Neural progenitor cell (in vitro differentiated cells): ENCODE measurements around the gene RPS6KB2. TPM values are rescaled to one million over a fixed set of nuclear protein-coding genes. Genes with fewer than 3 reads are reported as not detected.
A peak's percentile ranks its signal among the peaks of the same experiment; 100 is the strongest.

Experiments used
- DNase-seq: peaks from one replicate; pipeline ENCODE4 v3.0.0-alpha.2; 2016; ENCODE audit warnings: low spot score
- H2AFZ ChIP-seq: fragments of 200-600 bp; sonication (generic); replicated peaks from 2 replicates; pipeline ENCODE4 v1.6.1; 2016; ENCODE audit warnings: antibody characterized with exemption
- H3F3A ChIP-seq: fragments of 200-600 bp; sonication (generic); 2 replicates; pipeline ENCODE4 v1.6.1; 2016; ENCODE audit warnings: antibody characterized with exemption, low read depth
- H3K27ac ChIP-seq: fragments of 200-600 bp; sonication (generic); 2 replicates; pipeline ENCODE4 v1.5.1; 2016; ENCODE audit warnings: mild to moderate bottlenecking
- H3K27me3 ChIP-seq: fragments of 200-600 bp; sonication (generic); 2 replicates; pipeline ENCODE4 v1.6.1; 2016; ENCODE audit warnings: mild to moderate bottlenecking, moderate library complexity
- H3K36me3 ChIP-seq: fragments of 200-600 bp; sonication (generic); 2 replicates; pipeline ENCODE4 v1.5.1; 2016
- H3K4me1 ChIP-seq: fragments of 200-600 bp; sonication (generic); 2 replicates; pipeline ENCODE4 v1.6.1; 2016; ENCODE audit warnings: mixed run types
- H3K4me2 ChIP-seq: fragments of 200-600 bp; sonication (generic); 2 replicates; pipeline ENCODE4 v1.6.1; 2016
- H3K4me3 ChIP-seq: fragments of 200-600 bp; sonication (generic); 2 replicates; pipeline ENCODE4 v1.5.1; 2016
- H3K79me2 ChIP-seq: fragments of 200-600 bp; sonication (generic); 2 replicates; pipeline ENCODE4 v1.6.1; 2016; ENCODE audit warnings: low read depth
- H3K9ac ChIP-seq: fragments of 200-600 bp; sonication (generic); 2 replicates; pipeline ENCODE4 v1.6.1; 2016
- H3K9me3 ChIP-seq: fragments of 200-600 bp; sonication (generic); 2 replicates; pipeline ENCODE4 v1.5.1; 2016; ENCODE audit warnings: low read depth
- H4K20me1 ChIP-seq: fragments of 200-600 bp; sonication (generic); 2 replicates; pipeline ENCODE4 v1.6.1; 2016; ENCODE audit warnings: low read depth
- H3K27ac Mint-ChIP-seq: 3 replicates; pipeline ENCODE4 v1.8.0; 2021; ENCODE audit warnings: mixed read lengths
- H3K27me3 Mint-ChIP-seq: 2 replicates; pipeline ENCODE4 v1.8.0; 2022; ENCODE audit warnings: low read depth, mild to moderate bottlenecking, inconsistent platforms, moderate library complexity, mixed read lengths; ENCODE audit not compliant: insufficient read depth
- H3K36me3 Mint-ChIP-seq: 3 replicates; pipeline ENCODE4 v1.8.0; 2021; ENCODE audit warnings: mixed read lengths
- H3K4me1 Mint-ChIP-seq: 3 replicates; pipeline ENCODE4 v1.8.0; 2021; ENCODE audit warnings: mixed read lengths
- H3K4me3 Mint-ChIP-seq: 3 replicates; pipeline ENCODE4 v1.8.0; 2021; ENCODE audit warnings: mild to moderate bottlenecking, moderate library complexity, mixed read lengths
- H3K9me3 Mint-ChIP-seq: 3 replicates; pipeline ENCODE4 v1.8.0; 2020; ENCODE audit warnings: mixed read lengths
- CTCF ChIP-seq: fragments of 200-600 bp; sonication (generic); IDR thresholded peaks from 2 replicates; pipeline ENCODE4 v1.5.1; 2017; ENCODE audit warnings: antibody characterized with exemption, mild to moderate bottlenecking
- EZH2 ChIP-seq: fragments of 200-600 bp; sonication (generic); IDR thresholded peaks from 2 replicates; pipeline ENCODE4 v1.6.1; 2017; ENCODE audit warnings: antibody characterized with exemption, mild to moderate bottlenecking, moderate library complexity
- EZH2phosphoT487 ChIP-seq: fragments of 200-600 bp; sonication (generic); IDR thresholded peaks from 2 replicates; pipeline ENCODE4 v1.6.1; 2017; ENCODE audit warnings: antibody characterized with exemption
- total RNA-seq: library from RNA; depleted of rRNA; stranded (reverse); fragments of >200 nt; gene quantifications from 2 replicates; pipeline ENCODE4 v1.2.3, GENCODE V29; 2015; ENCODE audit warnings: low replicate concordance

The RPS6KB2 gene
- total RNA-seq, 1 donor from 2014 or later = 23.7 TPM

- Histone ChIP-seq H3K9ac (no peak overlapping the region), H3K27ac (no peak overlapping the region), H3F3A (no peaks in the 10 kb centered on the region), H3K4me1 (no peaks in the 10 kb centered on the region), H3K4me3 (no peak overlapping the region), H3K27me3 (no peaks in the 10 kb centered on the region), H2AFZ (no peak overlapping the region), H3K36me3 (no peaks in the 10 kb centered on the region), H3K9me3 (no peaks in the 10 kb centered on the region), H4K20me1 (no peaks in the 10 kb centered on the region), H3K4me2 (no peak overlapping the region), H3K79me2 (no peaks in the 10 kb centered on the region)
- H3K9me3 Mint-ChIP-seq = no peaks in the 10 kb centered on the region
- no peak overlapping the region for H3K27ac Mint-ChIP-seq
- H3K27me3 Mint-ChIP-seq = peaks cover 2% of the 10 kb centered on the region
- TF ChIP-seq EZH2phosphoT487 (no peak), EZH2 (no peak), CTCF (no peak)
- DNase-seq = no peak
- peaks cover 7% of the 10 kb centered on the region for H3K4me1 Mint-ChIP-seq
- peaks cover 16% of the 10 kb centered on the region for H3K36me3 Mint-ChIP-seq
- no peak overlapping the region for H3K4me3 Mint-ChIP-seq
Observed at GRCh38 chr11:67435727-67436458, 7.6 kb downstream of the RPS6KB2 start.

DNA sequence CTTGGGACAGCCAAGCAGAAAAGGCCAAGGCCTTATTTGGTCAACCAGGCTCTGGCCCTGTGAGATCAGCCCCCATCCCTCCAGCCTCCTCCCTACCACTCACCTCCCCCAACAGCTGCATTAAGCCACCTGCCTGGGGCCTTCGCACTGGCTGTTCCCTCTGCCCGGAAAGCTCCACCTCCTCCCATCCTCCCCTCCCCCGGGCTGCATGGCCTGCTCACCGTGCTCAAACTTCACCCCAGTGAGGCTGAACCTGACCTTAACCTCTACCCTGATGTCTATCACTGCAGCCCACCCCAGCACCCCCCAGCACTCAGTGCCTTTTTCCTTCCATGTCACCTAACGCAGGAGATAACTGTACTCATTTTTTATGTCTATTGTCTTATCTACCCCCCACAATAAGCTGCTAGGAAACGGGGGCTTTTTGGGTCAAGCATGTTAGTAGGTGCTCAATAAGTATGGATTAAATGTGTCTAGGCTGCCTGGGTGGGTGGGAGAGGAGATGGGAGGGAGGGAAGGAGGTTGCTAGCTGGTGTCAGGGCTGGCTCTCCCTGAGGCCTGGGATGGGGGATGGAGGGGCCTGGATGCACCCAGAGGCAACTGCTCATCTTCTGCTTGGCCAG lies 8.3 kb downstream of the RPS6KB2 start:
- Histone ChIP-seq H3K27ac (no peak overlapping the region), H3K4me2 (no peak overlapping the region), H3K4me1 (no peaks in the 10 kb centered on the region), H3K36me3 (no peaks in the 10 kb centered on the region), H3K79me2 (no peaks in the 10 kb centered on the region), H3K27me3 (no peaks in the 10 kb centered on the region), H3K4me3 (no peak overlapping the region), H2AFZ (no peak overlapping the region), H4K20me1 (no peaks in the 10 kb centered on the region), H3F3A (no peaks in the 10 kb centered on the region), H3K9me3 (no peaks in the 10 kb centered on the region), H3K9ac (no peak overlapping the region)
- Mint-ChIP-seq H3K9me3 (no peaks in the 10 kb centered on the region), H3K4me3 (peak overlapping the region; percentile 9), H3K27me3 (peaks cover 2% of the 10 kb centered on the region), H3K4me1 (peaks cover 7% of the 10 kb centered on the region), H3K27ac (peak overlapping the region; percentile 16), H3K36me3 (peaks cover 16% of the 10 kb centered on the region)
- TF ChIP-seq EZH2phosphoT487 (no peak), EZH2 (no peak), CTCF (no peak)
- DNase-seq = no peak

GRCh38 chr11:67437082-67437808 lies 9.0 kb downstream of the RPS6KB2 start, which contains the start of gene PTPRCAP:
Gene PTPRCAP (minus strand): TSS chr11:67437682. CDS start chr11:67437619, 63 bp downstream.
- H3K9me3 ChIP-seq = no peaks in the 10 kb centered on the region
- H2AFZ ChIP-seq = no peak within 1 kb of the TSS
- no peak within 1 kb of the TSS for H3K4me2 ChIP-seq
- no peaks in the 10 kb centered on the region for H3K36me3 ChIP-seq
- no peak within 1 kb of the TSS for H3K27ac ChIP-seq
- H3F3A ChIP-seq = no peaks in the 10 kb centered on the region
- Mint-ChIP-seq H3K4me1 (peaks cover 6% of the 10 kb centered on the region), H3K27me3 (peaks cover 2% of the 10 kb centered on the region), H3K9me3 (no peaks in the 10 kb centered on the region), H3K36me3 (peaks cover 9% of the 10 kb centered on the region), H3K4me3 (peak within 1 kb of the TSS; percentile 9), H3K27ac (peak within 1 kb of the TSS; percentile 16)
- no peaks in the 10 kb centered on the region for H3K4me1 ChIP-seq
- H3K4me3 ChIP-seq = no peak within 1 kb of the TSS
- no peak for DNase-seq
- no peak for TF ChIP-seq EZH2
- no peak for TF ChIP-seq CTCF
- TF ChIP-seq EZH2phosphoT487 = no peak
- H3K79me2 ChIP-seq = no peaks in the 10 kb centered on the region
- H3K27me3 ChIP-seq = no peaks in the 10 kb centered on the region
- H4K20me1 ChIP-seq = no peaks in the 10 kb centered on the region
- no peak within 1 kb of the TSS for H3K9ac ChIP-seq
